Panc1 (cell line): ENCODE results near the gene WBP1L. TPM values are rescaled to one million over a fixed set of nuclear protein-coding genes. Genes with fewer than 3 reads are reported as not detected.
"Not testable (repeated sequence)": the region's sequence is repeated elsewhere in the genome, so short reads cannot be mapped to it uniquely, and the experiment has no call there.

Experiments used
- ATAC-seq: fragments of 200-7000 bp; cut with Tn5 transposase; 2 replicates; pipeline ENCODE4 v1.9.1; 2020; ENCODE audit warnings: mild to moderate bottlenecking, moderate library complexity
- BruUV-seq: library from RNA; stranded (reverse); fragments of 400-500 nt; replicated peaks from 2 replicates; lab custom pipeline; 2021; lab: Mats Ljungman, UMichigan
- CTCF ChIA-PET: fragments of 300-600 bp; sonication (Branson Sonifier 250); formaldehyde crosslinking; loops from one replicate; lab custom pipeline; 2022; ENCODE audit warnings: antibody characterized with exemption; lab: Charles Lee
- POLR2A ChIA-PET: fragments of 300-600 bp; sonication (Branson Sonifier 250); formaldehyde crosslinking; loops from one replicate; lab custom pipeline; 2022; ENCODE audit warnings: antibody characterized with exemption; lab: Charles Lee
- DNase-seq: peaks from one replicate; pipeline ENCODE4 v3.0.0-alpha.2; 2010; ENCODE audit warnings: low read depth, low spot score
- H3K27ac ChIP-seq: 2 replicates; pipeline ENCODE4 v1.5.1; 2011; ENCODE audit warnings: mild to moderate bottlenecking, low read length, inconsistent platforms
- H3K27me3 ChIP-seq: fragments of 200-500 bp; sonication (Bioruptor generic); 2 replicates; pipeline ENCODE4 v1.6.0; 2014; ENCODE audit warnings: low read length, inconsistent platforms; ENCODE audit not compliant: control insufficient read depth, insufficient read depth
- H3K36me3 ChIP-seq: fragments of 200-500 bp; sonication (Bioruptor generic); 2 replicates; pipeline ENCODE4 v1.5.1; 2014; ENCODE audit warnings: inconsistent platforms, mild to moderate bottlenecking, low read length, moderate library complexity; ENCODE audit not compliant: control insufficient read depth, insufficient read depth
- H3K4me1 ChIP-seq: 2 replicates; pipeline ENCODE4 v1.5.1; 2011; ENCODE audit warnings: inconsistent platforms, mild to moderate bottlenecking, low read length, moderate library complexity; ENCODE audit not compliant: control insufficient read depth, insufficient read depth
- H3K4me3 ChIP-seq, 2 experiments: 2 replicates each; pipeline ENCODE4 v1.5.1; 2011 to 2012; ENCODE audit warnings: low read depth in 2 of 2, low read length in 2 of 2, mild to moderate bottlenecking in 2 of 2, inconsistent platforms in 1 of 2, moderate library complexity in 1 of 2
- H3K9me3 ChIP-seq: fragments of 200-500 bp; sonication (Bioruptor generic); 2 replicates; pipeline ENCODE4 v1.5.1; 2014; ENCODE audit warnings: low read depth, mild to moderate bottlenecking, inconsistent platforms, low read length, moderate library complexity; ENCODE audit not compliant: control insufficient read depth, insufficient read depth
- POLR2AphosphoS5 ChIP-seq: IDR thresholded peaks from 2 replicates; pipeline ENCODE4 v1.6.1; 2012; ENCODE audit warnings: mild to moderate bottlenecking, low read depth, low read length, moderate library complexity
- SIN3A ChIP-seq: IDR thresholded peaks from 2 replicates; pipeline ENCODE4 v1.6.1; 2012; ENCODE audit warnings: low read depth, mild to moderate bottlenecking, low read length, moderate library complexity, borderline replicate concordance; ENCODE audit not compliant: insufficient read depth
- TCF7L2 ChIP-seq: IDR thresholded peaks from 2 replicates; pipeline ENCODE4 v1.6.1; 2011; ENCODE audit warnings: mild to moderate bottlenecking, low read depth, low read length, inconsistent platforms
- in situ Hi-C: cut with HindIII; loops from 2 replicates; pipeline ENCODE4 v1.10.0; 2016; ENCODE audit warnings: low sequenced_read_pairs, low pct_unique_long_range_greater_than_20kb
- intact Hi-C: fragments of 100-400 bp; cut with micrococcal nuclease; formaldehyde crosslinking; loops from one replicate; pipeline ENCODE4 v1.10.0; 2022; ENCODE audit not compliant: unreplicated experiment
- total RNA-seq: library from RNA; stranded (reverse); gene quantifications from one replicate; pipeline ENCODE4 v1.2.1, GENCODE V29; 2021; ENCODE audit not compliant: unreplicated experiment
- TF ChIP-seq, protein P1 (sequence below): fragments of 450-650 bp; IDR thresholded peaks from 2 replicates; pipeline ENCODE4 v1.5.1; 2017; ENCODE audit warnings: mild to moderate bottlenecking
- TF ChIP-seq, protein P2 (sequence below), 2 experiments: IDR thresholded peaks; 2 replicates each; pipeline ENCODE4 v1.6.1; 2011 to 2012; ENCODE audit warnings: low read depth in 2 of 2, control low read depth in 1 of 2, low read length in 1 of 2, mild to moderate bottlenecking in 1 of 2, moderate library complexity in 1 of 2; ENCODE audit not compliant: insufficient read depth in 1 of 2

Gene WBP1L
- total RNA-seq, 1 experiment from 2014 or later: 91.3 TPM

DNA sequence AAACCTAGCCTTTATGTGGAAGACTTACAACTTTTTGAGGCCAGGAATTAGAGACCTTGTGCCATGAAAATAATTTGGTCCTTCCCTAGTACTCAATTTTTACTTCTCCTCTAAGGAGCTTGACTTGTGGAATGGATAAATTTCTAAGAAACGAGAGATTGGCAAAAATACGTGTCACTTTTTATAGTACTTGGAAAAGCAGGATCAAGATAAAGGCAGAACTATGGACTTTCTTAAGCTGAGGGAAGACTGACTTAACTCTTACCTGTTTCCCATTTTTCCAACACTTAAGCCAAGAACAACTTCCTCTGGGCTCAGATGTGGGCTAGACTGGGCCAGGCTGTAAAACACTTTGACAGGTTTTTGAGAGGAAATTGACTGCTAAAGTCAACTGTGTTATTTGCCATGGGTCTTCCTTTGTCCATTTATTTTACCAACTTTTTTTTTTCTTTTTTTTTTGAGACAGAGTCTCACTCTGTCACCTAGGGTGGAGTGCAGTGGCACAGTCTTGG lies 2.0 kb upstream of the WBP1L start:
- Histone ChIP-seq H3K9me3 (no peaks in the 10 kb centered on the region; the same call in 1 of the 2 replicates), H3K27me3 (no peaks in the 10 kb centered on the region), H3K4me3 (no peak overlapping the region), H3K36me3 (peaks cover 6% of the 10 kb centered on the region; the same call in 1 of the 2 replicates), H3K4me1 (peaks cover 20% of the 10 kb centered on the region), H3K27ac (no peak overlapping the region)
- no peak for TF ChIP-seq TCF7L2
- TF ChIP-seq, protein P1, sequence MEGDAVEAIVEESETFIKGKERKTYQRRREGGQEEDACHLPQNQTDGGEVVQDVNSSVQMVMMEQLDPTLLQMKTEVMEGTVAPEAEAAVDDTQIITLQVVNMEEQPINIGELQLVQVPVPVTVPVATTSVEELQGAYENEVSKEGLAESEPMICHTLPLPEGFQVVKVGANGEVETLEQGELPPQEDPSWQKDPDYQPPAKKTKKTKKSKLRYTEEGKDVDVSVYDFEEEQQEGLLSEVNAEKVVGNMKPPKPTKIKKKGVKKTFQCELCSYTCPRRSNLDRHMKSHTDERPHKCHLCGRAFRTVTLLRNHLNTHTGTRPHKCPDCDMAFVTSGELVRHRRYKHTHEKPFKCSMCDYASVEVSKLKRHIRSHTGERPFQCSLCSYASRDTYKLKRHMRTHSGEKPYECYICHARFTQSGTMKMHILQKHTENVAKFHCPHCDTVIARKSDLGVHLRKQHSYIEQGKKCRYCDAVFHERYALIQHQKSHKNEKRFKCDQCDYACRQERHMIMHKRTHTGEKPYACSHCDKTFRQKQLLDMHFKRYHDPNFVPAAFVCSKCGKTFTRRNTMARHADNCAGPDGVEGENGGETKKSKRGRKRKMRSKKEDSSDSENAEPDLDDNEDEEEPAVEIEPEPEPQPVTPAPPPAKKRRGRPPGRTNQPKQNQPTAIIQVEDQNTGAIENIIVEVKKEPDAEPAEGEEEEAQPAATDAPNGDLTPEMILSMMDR: no peak
- TF ChIP-seq, protein P2, sequence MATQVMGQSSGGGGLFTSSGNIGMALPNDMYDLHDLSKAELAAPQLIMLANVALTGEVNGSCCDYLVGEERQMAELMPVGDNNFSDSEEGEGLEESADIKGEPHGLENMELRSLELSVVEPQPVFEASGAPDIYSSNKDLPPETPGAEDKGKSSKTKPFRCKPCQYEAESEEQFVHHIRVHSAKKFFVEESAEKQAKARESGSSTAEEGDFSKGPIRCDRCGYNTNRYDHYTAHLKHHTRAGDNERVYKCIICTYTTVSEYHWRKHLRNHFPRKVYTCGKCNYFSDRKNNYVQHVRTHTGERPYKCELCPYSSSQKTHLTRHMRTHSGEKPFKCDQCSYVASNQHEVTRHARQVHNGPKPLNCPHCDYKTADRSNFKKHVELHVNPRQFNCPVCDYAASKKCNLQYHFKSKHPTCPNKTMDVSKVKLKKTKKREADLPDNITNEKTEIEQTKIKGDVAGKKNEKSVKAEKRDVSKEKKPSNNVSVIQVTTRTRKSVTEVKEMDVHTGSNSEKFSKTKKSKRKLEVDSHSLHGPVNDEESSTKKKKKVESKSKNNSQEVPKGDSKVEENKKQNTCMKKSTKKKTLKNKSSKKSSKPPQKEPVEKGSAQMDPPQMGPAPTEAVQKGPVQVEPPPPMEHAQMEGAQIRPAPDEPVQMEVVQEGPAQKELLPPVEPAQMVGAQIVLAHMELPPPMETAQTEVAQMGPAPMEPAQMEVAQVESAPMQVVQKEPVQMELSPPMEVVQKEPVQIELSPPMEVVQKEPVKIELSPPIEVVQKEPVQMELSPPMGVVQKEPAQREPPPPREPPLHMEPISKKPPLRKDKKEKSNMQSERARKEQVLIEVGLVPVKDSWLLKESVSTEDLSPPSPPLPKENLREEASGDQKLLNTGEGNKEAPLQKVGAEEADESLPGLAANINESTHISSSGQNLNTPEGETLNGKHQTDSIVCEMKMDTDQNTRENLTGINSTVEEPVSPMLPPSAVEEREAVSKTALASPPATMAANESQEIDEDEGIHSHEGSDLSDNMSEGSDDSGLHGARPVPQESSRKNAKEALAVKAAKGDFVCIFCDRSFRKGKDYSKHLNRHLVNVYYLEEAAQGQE (IDR thresholded peaks at IDR 0.05; ENCODE audit: insufficient read depth in 1 of 2, low read depth in 2 of 2, low read length in 1 of 2): no peak
- TF ChIP-seq POLR2AphosphoS5: no peak
- no peak for TF ChIP-seq SIN3A
- ATAC-seq (no peak), DNase-seq (no peak)
- BruUV-seq: no TSS peak
- in situ Hi-C loops: no loop called here
- POLR2A ChIA-PET: interaction anchor here (0.6 to 1.5 kb wide), 3 partner anchors 10 to 34 kb away, joined by 4 to 15 read pairs (median 10); no protein-coding TSS in a partner anchor
- CTCF ChIA-PET: no interaction called here
- intact Hi-C loops: no loop called here

DNA sequence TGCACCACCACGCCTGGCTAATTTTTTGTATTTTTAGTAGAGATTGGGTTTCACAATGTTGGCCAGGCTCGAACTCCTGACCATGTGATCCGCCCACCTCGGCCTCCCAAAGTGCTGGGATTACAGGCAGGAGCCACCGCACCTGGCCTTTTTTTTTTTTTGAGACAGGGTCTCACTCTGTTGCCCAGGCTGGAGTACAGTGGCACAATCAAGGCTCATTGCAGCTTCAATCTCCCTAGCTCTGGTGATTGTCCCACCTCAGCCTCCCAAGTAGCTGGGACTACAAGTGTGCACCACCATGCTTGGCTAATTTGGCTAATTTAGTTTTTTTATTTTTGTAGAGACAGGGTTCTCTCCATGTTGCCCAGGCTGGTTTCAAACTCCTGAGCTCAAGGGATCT lies 1.4 kb upstream of the WBP1L start:
- H3K36me3 ChIP-seq, H3K4me3 ChIP-seq, DNase-seq, in situ Hi-C loops, ATAC-seq, H3K27me3 ChIP-seq, BruUV-seq, intact Hi-C loops, H3K9me3 ChIP-seq, CTCF ChIA-PET: not testable (repeated sequence)
- H3K27ac ChIP-seq: peak overlapping the region; percentile 95; the same call in 1 of the 2 replicates
- peaks cover 21% of the 10 kb centered on the region for H3K4me1 ChIP-seq
- POLR2A ChIA-PET: interaction anchor here (0.6 kb wide), 1 partner anchor 11 kb away, joined by 15 read pairs; no protein-coding TSS in a partner anchor

DNA sequence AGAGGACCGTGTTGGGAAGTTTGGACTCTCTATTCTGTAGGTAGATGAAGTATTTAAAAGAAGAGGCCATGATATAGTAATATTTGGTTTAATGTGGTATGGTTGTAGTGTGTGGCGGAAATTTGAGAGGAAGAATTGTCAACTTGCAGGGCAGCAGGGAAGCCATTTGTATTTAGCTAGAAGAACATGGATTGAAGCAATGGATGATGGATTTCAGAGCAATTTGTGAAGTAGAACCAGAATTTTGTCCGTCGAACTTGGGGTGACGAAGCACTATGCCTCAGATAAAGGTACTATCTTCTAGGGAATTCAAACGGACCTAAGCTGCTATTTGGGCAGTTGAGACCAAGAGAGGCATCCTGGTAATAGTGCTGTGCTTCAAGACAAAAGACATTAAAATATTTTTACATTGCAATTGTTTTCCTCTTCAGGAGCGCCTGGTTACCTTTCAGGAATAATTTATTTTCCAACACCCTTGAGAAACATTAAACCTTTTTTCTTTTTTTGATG lies 615 bp upstream of the WBP1L start:
- H3K27me3 ChIP-seq: no peaks in the 10 kb centered on the region
- intact Hi-C loops (no loop called here), in situ Hi-C loops (no loop called here)
- ATAC-seq (no peak), DNase-seq (no peak)
- CTCF ChIA-PET: interaction anchor here (0.7 kb wide), 2 partner anchors 49 to 111 kb away, joined by 3 to 5 read pairs; partner anchors contain the start of gene BORCS7
- no peaks in the 10 kb centered on the region; the same call in 1 of the 2 replicates for H3K9me3 ChIP-seq
- POLR2A ChIA-PET: interaction anchor here (0.7 kb wide), 4 partner anchors 22 to 546 kb away, joined by 3 to 10 read pairs (median 4); no protein-coding TSS in a partner anchor
- peak overlapping the region; percentile 38 to 79; a peak in 3 of 4 replicates for H3K4me3 ChIP-seq
- no TSS peak for BruUV-seq
- H3K27ac ChIP-seq: peak overlapping the region; percentile 95
- H3K36me3 ChIP-seq: peaks cover 6% of the 10 kb centered on the region; the same call in 1 of the 2 replicates
- TF ChIP-seq SIN3A: no peak
- no peak for TF ChIP-seq POLR2AphosphoS5
- TF ChIP-seq, protein P1: no peak
- TF ChIP-seq, protein P2 (IDR thresholded peaks at IDR 0.05; ENCODE audit: insufficient read depth in 1 of 2, low read depth in 2 of 2, low read length in 1 of 2): no peak
- no peak for TF ChIP-seq TCF7L2
- H3K4me1 ChIP-seq: peaks cover 21% of the 10 kb centered on the region
